HG03575 (cell line): ENCODE results near the gene ADARB1.
"Not testable (repeated sequence)": the region's sequence is repeated elsewhere in the genome, so short reads cannot be mapped to it uniquely, and the experiment has no call there.

ENCODE experiments used
- ATAC-seq: cut with Tn5 transposase; IDR thresholded peaks from one replicate; pipeline ENCODE4 v1.9.1; 2021; ENCODE audit not compliant: unreplicated experiment, insufficient number of reproducible peaks, low FRiP score; ENCODE audit errors: extremely low read depth

Gene ADARB1

GRCh38 chr21:45124596-45124995 lies 50.2 kb downstream of the ADARB1 start:
- ATAC-seq: no peak

GRCh38 chr21:45125357-45125756 lies 51.0 kb downstream of the ADARB1 start:
- ATAC-seq: no peak

DNA sequence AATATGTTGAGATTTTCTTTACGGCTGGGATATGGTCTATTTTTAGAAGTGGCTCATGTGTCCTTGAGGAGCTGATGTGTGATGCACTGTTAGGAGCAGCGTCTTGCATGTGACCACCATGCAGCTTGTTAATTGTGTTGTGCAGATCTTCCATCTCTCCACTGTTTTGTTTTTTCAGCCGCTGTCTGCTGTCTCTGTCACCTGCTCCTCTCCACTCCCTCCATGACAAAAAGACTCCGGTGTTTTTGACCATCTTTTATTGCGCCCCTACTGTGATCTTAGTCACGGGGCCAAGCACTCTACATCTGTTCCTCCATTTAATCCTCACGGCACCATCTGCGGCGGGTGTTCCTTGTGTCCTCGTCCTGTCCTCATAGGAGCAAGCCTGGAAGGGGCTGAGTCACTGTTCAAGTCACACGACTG lies 51.8 kb downstream of the ADARB1 start:
- ATAC-seq: no peak

DNA sequence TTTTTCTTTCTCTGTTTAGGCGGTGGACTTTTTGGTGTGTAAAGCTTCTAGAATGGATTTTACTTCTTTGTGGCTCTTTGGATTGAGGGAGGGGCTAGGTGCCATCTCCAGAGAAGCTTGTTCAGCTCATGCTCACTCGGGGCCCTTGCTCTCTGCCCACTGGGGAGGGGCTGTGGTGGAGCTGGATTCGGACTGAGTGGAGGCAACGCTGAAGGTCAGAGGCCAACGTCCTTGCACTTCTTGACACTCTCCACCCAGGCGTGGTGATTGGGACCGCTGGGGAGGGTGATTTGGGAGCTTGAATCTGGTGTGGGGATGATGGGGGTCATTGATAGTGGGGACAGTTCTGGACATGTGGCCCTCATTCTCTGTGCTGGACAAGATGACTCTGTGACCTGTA lies 52.6 kb downstream of the ADARB1 start:
- no peak for ATAC-seq

- ATAC-seq: no peak
Measured at GRCh38 chr21:45127937-45128336, 53.6 kb downstream of the ADARB1 start.

- ATAC-seq: no peak
Measured at GRCh38 chr21:45128613-45129188, 54.3 kb downstream of the ADARB1 start.

- no peak for ATAC-seq
Measured at GRCh38 chr21:45129189-45129923, 55.0 kb downstream of the ADARB1 start.

DNA sequence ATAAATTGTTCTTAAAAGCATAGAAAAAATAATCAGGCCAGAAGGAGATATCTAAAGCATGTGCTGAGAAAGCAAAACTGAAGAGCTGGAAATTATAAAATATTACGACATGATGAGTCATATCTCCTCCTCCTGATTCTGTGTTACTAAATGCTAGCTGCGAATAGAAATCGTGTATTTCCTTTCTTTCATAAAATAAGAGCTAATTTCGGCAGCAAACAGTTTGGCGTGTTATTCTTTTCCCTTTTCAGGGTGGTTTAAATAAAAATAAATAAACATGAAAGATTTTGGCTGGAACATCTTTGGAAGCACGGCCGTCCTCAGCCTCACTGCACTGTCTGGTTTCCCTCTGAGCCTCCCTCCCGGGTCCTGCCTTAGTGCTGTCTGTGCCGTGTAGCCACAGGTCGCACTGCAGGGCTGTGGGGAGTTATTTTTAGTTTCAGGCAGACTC lies 56.0 kb downstream of the ADARB1 start:
- ATAC-seq: no peak

- ATAC-seq: no peak
Measured at GRCh38 chr21:45131537-45131999, 57.2 kb downstream of the ADARB1 start.

GRCh38 chr21:45132841-45133573 lies 58.6 kb downstream of the ADARB1 start:
- no peak for ATAC-seq

GRCh38 chr21:45133574-45134278 lies 59.3 kb downstream of the ADARB1 start:
- not testable (repeated sequence) for ATAC-seq

DNA sequence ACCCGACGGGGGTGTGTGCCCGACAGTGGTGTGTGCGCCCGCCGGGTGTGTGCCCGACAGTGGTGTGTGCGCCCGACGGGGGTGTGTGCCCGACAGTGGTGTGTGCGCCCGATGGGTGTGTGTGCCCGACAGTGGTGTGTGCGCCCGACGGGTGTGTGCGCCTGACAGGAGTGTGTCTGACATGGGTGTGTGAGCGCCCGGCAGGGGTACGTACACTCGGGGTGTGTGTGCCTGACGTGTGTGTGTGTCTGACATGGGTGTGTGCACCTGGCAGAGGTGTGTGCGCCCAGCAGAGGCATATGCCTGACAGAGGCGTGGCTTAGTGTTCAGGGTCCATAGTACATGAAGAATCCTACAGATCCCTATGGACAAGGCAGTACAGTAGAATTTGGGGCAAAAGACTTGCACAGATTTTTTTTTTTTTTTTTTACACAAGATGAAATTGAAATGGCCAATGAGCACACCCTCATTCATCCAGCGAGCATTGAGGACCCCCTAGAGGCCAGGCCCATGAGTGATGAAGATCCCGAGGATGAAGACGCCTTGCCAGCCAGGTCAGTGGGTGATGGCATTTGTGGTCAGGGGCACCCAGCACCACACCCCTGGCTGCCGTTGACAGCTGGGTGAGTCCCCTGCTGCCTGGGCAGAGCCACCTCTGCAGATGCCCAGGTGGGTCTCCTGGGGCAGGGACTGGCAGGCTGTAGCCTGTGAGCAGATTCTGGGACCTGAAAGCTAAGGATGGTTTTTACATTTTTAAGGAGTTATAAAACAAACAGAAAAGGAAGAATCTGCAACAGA lies 60.1 kb downstream of the ADARB1 start:
- no peak for ATAC-seq

DNA sequence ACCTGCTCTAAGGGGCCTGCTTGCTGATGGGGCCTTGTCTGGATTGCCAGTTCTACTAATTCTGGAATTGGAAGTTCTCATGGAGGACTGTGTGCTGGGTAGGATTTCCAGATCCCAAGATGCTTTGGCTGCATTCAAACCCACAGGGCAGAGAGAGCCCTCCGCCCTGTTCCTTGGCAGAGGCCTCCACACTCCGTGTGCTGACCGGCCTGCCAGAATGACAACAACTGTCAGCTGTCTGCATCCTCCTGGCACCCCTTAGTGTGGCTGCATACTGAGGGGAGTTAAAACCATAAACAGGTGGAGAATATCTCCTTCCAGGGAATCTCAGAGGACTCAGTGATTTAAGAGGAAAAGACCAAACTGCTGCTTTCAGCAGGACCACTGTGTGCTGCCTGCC lies 60.7 kb downstream of the ADARB1 start:
- ATAC-seq: no peak

DNA sequence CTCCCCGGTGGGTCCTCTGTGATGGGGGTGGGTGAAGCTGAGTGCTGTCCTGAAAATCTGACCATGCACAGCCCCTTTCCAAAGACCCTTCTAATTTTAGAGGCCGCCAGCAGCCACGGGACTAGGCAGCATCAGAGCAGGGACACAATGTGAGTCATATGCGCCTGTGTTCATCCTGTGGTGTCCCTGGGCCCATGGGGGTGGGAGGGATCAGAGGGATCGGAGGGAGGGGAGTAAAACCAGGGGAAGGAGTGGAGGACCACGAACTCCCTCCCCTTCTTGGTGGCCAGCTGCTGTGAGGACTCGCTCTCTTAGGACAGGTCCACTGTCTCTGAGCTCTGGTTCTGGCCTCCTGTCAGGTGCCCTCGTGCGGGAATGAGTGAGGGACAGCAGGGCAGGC lies 61.5 kb downstream of the ADARB1 start:
- no peak for ATAC-seq

DNA sequence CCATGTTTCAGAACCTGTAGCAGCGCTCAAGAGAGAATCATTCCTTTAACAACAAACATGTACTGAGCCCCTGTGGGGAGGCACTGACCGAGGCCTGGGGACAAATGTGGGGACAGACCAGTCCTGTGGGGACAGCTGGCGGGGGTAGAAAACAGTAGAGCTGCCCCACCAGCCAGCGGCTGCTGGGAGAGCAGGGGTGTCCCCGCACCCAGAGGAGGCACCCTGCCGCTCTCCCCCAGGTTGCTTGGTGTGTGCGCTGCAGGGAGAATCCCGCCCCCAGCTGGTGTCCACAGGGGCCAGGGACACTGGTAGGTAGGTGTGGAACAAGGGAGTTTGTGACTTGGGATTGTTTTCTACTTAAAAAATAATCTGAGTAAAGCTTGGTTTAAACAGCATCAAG lies 62.1 kb downstream of the ADARB1 start:
- no peak for ATAC-seq

DNA sequence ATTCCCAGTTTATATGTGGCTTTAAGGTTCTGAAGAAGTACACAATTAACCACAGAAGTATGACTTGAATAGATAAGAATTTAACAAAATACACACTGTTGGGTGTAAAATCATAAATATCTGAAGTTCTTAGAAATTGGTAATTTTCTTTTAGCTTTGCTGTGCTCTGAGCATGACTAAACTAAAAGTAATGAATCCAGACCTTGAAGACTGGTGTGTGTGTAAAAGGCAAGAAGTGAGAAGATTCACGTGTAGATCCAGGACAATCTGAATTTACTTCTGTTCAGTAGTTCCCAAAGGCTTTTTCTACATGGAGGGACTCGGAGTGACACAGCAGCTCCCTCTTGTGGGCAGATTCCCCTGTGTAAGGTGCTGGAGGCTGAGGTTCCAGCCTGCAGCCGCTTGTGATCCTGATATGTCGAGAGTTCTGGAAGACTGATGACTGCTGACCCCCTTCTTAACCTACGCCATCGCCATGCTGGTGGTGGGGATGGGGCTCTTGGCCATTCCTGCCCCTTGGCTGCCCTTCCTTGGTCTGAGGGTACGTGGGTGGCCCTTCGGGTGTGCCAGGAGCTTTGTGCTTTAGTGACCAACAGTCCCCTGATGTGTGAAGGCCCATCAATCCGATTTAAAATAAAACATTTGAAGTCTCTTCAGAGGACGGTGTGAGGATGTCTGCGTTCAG lies 62.7 kb downstream of the ADARB1 start:
- no peak for ATAC-seq

GRCh38 chr21:45137612-45137937 lies 63.2 kb downstream of the ADARB1 start:
- no peak for ATAC-seq
